Measurements from ENCODE around the gene RPS8.
"Not testable (repeated sequence)": the region's sequence is repeated elsewhere in the genome, so short reads cannot be mapped to it uniquely, and the experiment has no call there.

The RPS8 gene

GRCh38 chr1:44783697-44784093 is 8.4 kb downstream of the RPS8 start:
- DNase-seq = peak; percentile 31

GRCh38 chr1:44784094-44785028 is 9.0 kb downstream of the RPS8 start:
- DNase-seq = peak; percentile 39

- no peak for DNase-seq
These were observed 9.7 kb downstream of the RPS8 start for GRCh38 chr1:44785029-44785380.

GRCh38 chr1:44785501-44786137 is 10.3 kb downstream of the RPS8 start:
- DNase-seq = no peak

GRCh38 chr1:44786138-44786840 is 10.9 kb downstream of the RPS8 start:
- no peak for DNase-seq

- DNase-seq = no peak
These were observed 11.6 kb downstream of the RPS8 start for GRCh38 chr1:44786841-44787426.

GRCh38 chr1:44787506-44787905 is 12.2 kb downstream of the RPS8 start:
- DNase-seq = no peak

- no peak for DNase-seq
These were observed 12.9 kb downstream of the RPS8 start, which contains the start of gene BEST4 for GRCh38 chr1:44788120-44788860. Gene BEST4 (minus strand): TSS chr1:44788170. CDS start chr1:44787705, 465 bp downstream.

- no peak for DNase-seq
These were observed 15.8 kb downstream of the RPS8 start for GRCh38 chr1:44790968-44791801.

GRCh38 chr1:44792736-44793502 is 17.6 kb downstream of the RPS8 start:
- no peak for DNase-seq

- not testable (repeated sequence) for DNase-seq
These were observed 22.5 kb downstream of the RPS8 start for GRCh38 chr1:44797886-44798285.

GRCh38 chr1:44798481-44799365 is 23.4 kb downstream of the RPS8 start:
- peak; percentile 68 for DNase-seq

- peak; percentile 96 for DNase-seq
These were observed 24.6 kb downstream of the RPS8 start, which contains the start of gene PLK3 for GRCh38 chr1:44799770-44800584. Gene PLK3 (plus strand): TSS chr1:44800377. CDS start chr1:44800464, 87 bp downstream.

GRCh38 chr1:44801491-44802305 is 26.4 kb downstream of the RPS8 start:
- DNase-seq = no peak

- no peak for DNase-seq
These were observed 27.1 kb downstream of the RPS8 start for GRCh38 chr1:44802306-44803061.

- DNase-seq = no peak
These were observed 27.6 kb downstream of the RPS8 start for GRCh38 chr1:44803062-44803311.

All from DMS79 treated with DMSO at 0.1 percent for 48 hours (cell line).